GM21825 (cell line): ENCODE results near the gene GAN.
"Not testable (repeated sequence)": the region's sequence is repeated elsewhere in the genome, so short reads cannot be mapped to it uniquely, and the experiment has no call there.

ENCODE experiments used
- ATAC-seq: cut with Tn5 transposase; IDR thresholded peaks from one replicate; pipeline ENCODE4 v1.9.1; 2021; ENCODE audit warnings: mild to moderate bottlenecking, moderate library complexity; ENCODE audit not compliant: unreplicated experiment

GAN gene

GRCh38 chr16:81394966-81395655 is 80.3 kb downstream of the GAN start:
- ATAC-seq = no peak

- ATAC-seq = no peak
Measured at GRCh38 chr16:81397058-81397878, 82.5 kb downstream of the GAN start.

DNA sequence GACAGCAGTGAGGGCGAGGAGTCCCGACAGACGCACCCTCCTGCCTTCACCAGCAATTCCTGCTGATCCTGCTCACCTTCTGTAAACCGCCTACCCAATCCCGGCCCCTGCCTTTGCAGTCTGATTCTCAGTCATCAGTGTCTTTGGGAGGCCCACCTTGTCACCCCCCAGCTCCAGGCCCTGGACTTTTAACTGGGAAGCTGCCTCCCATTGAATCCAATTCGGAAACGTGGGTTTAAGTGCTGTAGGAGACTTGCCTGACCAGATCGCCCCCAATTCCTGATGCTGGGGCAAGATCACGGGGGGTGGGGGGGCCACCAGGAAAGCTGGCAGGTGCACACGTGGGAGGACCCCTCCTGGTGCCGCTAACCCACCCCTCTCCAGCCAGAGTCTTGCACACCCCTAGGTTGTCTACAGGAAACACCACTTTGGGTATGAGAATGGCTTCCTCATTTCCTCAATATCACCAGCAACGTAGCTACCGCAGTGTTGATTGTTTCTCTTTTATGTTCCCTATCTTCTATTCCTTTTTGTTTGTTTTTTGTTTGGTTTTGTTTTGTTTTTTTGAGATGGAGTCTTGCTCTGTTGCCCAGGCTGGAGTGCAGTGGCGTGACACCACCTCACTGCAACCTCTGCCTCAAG is 83.2 kb downstream of the GAN start:
- ATAC-seq = no peak

GRCh38 chr16:81399909-81400308 is 85.1 kb downstream of the GAN start:
- ATAC-seq = no peak

DNA sequence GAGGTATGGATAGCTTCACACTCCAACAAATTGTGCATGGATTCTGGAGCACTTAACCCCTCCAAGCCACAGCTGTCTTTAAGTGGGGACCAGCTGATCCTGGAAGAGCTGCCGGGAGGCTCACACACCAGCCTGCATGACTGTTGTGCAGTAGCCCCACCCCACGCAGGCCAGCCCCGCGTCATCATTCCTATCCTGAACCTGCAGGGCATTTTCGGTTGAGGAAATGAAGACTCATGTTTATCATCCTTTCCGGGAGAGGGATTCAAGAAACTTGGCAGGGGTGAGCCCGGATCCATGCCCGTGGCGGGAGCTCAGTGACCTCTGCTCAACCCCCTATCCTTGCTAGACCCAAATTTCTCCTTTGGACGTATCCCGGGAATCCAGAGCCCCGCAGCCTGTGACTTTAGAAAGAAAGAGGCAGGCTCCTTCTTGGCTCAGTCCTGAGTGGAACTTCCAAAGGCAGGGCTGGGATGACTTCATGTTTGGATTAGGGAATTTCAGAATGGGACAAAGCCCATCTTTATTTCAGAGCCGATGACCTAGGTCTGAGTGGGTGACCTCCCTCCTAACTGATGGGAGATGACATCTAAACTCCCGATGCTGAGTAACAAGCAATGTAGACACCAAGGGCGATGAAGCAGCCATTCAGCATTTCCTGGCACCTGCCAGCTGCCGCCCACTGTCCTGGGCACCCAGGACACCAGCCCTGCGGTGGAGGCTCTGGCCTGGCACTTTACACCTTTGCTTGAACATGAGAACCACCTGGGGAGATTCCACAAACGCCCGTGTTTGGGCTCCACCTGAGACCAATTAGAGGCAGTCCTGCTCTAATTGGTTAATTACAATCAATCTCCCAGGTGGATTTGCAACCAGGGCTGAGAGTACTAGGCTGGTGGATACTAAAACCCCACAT is 86.5 kb downstream of the GAN start:
- no peak for ATAC-seq

DNA sequence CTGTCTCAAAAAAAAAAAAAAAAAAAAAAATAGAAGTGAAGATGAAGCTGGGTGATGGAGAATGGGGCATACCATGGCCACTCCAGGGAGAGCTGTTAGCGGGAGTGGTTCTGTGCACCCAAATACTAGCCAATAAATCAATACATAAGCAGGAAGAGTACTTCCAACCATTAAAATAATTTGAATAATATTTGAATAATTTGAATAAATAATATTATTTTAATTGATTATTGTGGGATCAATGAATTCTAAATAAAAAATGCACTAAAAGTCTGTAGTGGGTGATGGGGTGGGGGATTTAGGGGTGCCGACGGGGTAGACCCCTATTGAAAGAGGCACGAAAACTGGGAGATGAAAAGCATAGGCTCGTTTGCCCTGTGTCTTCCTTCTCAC is 88.4 kb downstream of the GAN start:
- no peak for ATAC-seq

GRCh38 chr16:81403601-81404391 is 89.0 kb downstream of the GAN start:
- peak; percentile 79 for ATAC-seq

DNA sequence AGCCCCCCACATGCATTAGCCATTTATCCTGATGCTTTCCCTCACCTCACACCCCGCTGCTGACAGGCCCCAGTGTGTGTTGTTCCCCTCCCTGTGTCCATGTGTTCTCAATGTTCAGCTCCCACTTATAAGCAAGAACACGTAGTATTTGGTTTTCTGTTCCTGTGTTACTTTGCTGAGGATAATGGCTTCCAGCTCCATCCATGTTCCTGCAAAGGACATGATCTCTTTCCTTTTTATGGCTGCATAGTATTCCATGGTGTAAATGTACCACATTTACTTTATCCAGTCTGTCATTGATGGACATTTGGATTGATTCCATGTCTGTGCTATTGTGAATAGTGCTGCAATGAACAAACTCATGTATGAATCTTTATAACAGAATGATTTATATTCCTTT is 90.2 kb downstream of the GAN start:
- not testable (repeated sequence) for ATAC-seq

GRCh38 chr16:81405702-81406113 is 90.9 kb downstream of the GAN start:
- no peak for ATAC-seq

- no peak for ATAC-seq
Measured at GRCh38 chr16:81408409-81408950, 93.7 kb downstream of the GAN start.

GRCh38 chr16:81409016-81409556 is 94.3 kb downstream of the GAN start:
- no peak for ATAC-seq

DNA sequence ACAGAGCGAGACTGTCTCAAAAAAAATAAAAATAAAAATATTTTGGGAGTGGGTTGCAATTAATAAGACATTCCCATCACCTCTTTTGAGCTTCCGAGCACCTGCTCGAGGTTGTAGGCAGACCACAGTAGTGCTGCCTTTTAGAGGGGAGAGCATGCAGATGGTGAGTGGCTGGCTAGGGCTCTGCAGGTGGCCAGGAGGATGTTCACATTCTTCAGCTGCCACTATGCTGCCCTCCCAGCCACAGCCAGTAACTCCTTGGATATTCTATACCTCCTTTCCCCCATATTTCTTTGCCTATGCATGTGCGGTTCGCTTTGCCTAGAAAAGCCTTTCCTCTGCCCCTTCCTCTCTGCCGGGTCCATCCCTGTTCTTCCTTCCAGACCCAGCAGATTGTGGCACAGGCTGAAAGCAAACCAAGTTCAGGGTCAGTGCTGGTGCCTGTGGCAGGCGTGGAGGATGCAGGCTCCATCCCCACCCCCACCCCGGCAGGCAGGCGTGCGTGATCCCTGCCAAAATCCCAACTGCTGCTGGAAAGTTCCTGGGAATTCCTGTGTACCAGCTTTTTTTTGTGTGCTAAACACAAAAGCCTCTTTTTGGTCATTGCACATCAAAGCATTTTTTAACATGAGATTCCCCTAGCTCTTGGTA is 96.0 kb downstream of the GAN start:
- no peak for ATAC-seq

DNA sequence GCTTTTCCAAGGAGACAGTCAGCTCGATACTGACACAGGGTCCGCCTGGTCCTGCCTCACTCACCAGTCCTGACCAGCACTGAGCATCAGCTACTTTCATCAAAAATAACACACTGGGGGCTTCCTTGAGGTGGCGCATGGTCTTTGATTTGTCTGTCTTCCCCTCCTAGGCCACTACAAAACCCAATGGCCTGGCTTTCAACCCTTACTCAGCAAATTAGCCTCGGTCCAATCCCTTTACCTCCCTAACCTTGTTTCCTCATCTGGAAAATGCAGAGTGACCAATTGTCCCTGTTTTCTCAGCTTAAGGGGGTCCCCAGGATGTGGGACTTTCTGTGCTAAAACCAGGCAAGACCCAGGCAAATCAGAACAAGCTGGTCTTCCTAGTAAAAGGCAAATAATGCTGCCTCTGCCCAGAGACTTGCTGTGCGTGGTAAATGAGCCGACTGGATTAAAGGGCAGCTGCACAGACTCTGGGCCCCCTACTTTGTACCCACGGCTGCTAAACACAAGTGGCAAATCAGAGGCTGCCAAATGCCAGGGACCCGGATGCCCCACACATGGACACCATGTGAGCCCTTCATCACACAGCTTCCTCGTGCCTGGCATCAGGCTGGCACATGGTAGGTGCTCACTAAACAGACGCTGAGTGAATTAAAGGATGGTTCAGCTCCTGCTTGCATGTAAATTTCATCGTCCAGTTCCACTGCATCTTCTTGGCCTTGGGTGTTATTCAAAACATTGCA is 98.7 kb downstream of the GAN start:
- no peak for ATAC-seq

DNA sequence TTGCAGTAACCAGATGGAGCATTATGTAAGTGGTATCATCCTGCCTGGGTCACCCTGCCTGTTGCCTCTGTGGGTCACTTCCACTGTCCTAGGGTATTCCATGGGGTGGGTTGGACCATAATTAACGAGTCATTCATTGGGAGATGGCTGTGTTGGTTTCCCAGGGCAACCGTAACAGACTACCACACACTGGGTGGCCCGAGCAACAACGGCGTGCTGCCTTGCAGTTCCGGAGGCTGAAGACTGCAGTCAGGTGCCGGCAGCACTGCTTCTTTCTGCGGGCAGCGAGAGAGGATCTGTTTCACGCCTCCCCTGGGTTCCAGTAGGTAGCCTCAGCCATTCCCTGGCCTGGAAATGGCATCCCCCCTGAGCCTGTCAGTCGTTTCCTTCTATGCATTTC is 101.0 kb downstream of the GAN start:
- ATAC-seq = no peak

GRCh38 chr16:81416749-81417148 is 102.0 kb downstream of the GAN start:
- ATAC-seq = no peak

GRCh38 chr16:81417210-81417609 is 102.4 kb downstream of the GAN start:
- ATAC-seq = no peak

GRCh38 chr16:81419806-81420205 is 105.0 kb downstream of the GAN start:
- no peak for ATAC-seq

DNA sequence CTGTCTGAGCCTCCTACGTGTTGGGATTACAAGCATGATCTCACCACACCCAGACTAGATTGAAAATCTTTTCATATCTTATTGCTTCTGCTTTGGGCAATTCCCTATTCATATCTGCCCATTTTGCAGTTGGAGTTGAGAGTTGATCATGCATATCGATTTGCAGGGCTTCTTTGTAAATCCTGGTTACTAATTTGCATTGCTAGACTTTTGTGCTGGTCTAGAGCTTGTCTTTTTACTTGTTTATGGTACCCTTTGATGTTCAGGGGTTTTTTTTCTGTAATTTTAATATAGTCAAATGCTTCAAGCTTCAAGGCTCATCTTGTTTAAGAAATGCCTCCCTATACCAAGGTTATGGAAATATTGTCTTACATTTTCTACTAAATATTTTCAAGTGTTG is 106.4 kb downstream of the GAN start:
- ATAC-seq = no peak
